ENCODE results near the gene HAX1.
"Not testable (repeated sequence)": the region's sequence is repeated elsewhere in the genome, so short reads cannot be mapped to it uniquely, and the experiment has no call there.

DNA sequence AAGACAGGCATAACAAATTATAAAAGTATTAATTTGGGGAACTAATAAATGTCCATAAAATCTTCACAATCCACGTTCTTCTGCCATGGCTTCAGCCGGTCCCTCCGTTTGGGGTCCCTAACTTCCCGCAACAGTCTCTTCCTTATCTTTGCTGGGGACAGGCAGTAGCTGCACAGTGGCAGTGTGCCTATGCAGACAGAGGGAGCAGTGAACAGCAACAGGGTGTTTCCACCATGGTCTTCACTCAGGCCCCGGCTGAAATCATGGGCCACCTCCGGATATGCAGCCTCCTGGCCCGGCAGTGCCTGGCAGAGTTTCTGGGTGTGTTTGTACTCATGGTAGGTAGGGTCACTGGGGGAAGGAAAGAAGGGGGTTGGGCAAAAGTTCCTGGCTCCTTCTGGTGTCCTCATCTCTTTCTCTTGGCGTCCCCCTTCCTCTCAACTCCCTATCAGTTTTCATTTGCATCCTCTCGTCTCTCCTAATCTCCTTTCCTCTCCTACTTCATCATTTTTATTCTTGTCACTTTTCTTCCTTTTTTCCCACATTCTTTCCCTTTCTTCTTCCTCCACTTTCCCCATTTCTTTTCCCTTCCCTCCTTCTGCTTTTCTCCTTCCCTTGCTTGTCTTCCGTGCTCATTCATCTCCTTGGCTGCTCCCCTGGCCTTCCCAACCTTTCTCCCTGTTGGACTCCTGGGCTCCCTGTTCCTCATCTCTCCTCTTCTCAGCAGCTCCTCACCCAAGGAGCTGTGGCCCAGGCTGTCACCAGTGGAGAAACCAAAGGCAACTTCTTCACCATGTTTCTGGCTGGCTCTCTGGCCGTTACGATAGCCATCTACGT lies 40.0 kb downstream of the HAX1 start:
- TF ChIP-seq, protein P1, sequence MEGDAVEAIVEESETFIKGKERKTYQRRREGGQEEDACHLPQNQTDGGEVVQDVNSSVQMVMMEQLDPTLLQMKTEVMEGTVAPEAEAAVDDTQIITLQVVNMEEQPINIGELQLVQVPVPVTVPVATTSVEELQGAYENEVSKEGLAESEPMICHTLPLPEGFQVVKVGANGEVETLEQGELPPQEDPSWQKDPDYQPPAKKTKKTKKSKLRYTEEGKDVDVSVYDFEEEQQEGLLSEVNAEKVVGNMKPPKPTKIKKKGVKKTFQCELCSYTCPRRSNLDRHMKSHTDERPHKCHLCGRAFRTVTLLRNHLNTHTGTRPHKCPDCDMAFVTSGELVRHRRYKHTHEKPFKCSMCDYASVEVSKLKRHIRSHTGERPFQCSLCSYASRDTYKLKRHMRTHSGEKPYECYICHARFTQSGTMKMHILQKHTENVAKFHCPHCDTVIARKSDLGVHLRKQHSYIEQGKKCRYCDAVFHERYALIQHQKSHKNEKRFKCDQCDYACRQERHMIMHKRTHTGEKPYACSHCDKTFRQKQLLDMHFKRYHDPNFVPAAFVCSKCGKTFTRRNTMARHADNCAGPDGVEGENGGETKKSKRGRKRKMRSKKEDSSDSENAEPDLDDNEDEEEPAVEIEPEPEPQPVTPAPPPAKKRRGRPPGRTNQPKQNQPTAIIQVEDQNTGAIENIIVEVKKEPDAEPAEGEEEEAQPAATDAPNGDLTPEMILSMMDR (IDR thresholded peaks at IDR 0.05; ENCODE audit: low read length) = not testable (repeated sequence)
- TF ChIP-seq EZH2phosphoT487 (IDR thresholded peaks at IDR 0.05; ENCODE audit: low read length) = not testable (repeated sequence)

Measured in MM.1S (cell line).